Suprapubic skin (tissue), 4 donors: ENCODE data around the gene RAB8A.

ENCODE experiments used
- EP300 ChIP-seq: sonication (generic); formaldehyde crosslinking; IDR thresholded peaks from one replicate; pipeline ENCODE4 v1.6.1; 2017; ENCODE audit warnings: antibody characterized with exemption
- POLR2A ChIP-seq, 2 donors: fragments of 450-650 bp; IDR thresholded peaks; one replicate each; pipeline ENCODE4 v1.6.1; 2017; ENCODE audit warnings: antibody characterized with exemption in 2 of 2, mild to moderate bottlenecking in 2 of 2, moderate library complexity in 2 of 2
- POLR2AphosphoS5 ChIP-seq, 3 donors: sonication (generic); formaldehyde crosslinking; IDR thresholded peaks; one replicate each; pipeline ENCODE4 v1.6.1; 2017; ENCODE audit warnings: antibody characterized with exemption in 3 of 3
- TF ChIP-seq, protein P1 (sequence below), 2 donors: fragments of 200-600 bp in 1 of 2; fragments of 450-650 bp in 1 of 2; sonication (generic) in 1 of 2; IDR thresholded peaks; one replicate each; pipeline ENCODE4 v1.5.1; 2016 to 2019; ENCODE audit warnings: antibody characterized with exemption in 2 of 2, mild to moderate bottlenecking in 1 of 2, moderate library complexity in 1 of 2

DNA sequence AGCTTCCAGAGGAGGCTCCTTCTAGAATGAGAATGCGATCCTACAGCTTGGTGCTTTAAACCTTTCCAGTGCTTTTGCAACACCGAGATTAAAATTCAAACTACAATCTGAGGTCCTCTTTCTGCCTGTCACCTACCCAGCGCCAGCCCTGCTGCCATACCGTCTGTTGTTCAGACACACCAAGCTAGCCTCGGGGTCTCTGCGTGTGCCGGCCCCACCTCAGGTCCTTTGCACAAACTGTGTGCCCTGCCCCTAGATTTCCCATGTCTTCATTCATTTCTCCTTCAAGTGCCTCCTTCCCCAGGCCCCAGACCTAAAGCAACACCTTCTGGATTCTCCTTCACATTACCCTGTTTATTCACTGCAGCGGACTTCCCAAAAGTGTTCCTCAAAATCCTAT, 42.9 kb downstream of the RAB8A start:
- TF ChIP-seq, protein P1, sequence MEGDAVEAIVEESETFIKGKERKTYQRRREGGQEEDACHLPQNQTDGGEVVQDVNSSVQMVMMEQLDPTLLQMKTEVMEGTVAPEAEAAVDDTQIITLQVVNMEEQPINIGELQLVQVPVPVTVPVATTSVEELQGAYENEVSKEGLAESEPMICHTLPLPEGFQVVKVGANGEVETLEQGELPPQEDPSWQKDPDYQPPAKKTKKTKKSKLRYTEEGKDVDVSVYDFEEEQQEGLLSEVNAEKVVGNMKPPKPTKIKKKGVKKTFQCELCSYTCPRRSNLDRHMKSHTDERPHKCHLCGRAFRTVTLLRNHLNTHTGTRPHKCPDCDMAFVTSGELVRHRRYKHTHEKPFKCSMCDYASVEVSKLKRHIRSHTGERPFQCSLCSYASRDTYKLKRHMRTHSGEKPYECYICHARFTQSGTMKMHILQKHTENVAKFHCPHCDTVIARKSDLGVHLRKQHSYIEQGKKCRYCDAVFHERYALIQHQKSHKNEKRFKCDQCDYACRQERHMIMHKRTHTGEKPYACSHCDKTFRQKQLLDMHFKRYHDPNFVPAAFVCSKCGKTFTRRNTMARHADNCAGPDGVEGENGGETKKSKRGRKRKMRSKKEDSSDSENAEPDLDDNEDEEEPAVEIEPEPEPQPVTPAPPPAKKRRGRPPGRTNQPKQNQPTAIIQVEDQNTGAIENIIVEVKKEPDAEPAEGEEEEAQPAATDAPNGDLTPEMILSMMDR (IDR thresholded peaks at IDR 0.05), result no peak
- TF ChIP-seq EP300 (no peak), POLR2A (IDR thresholded peaks at IDR 0.05) (no peak), POLR2AphosphoS5 (IDR thresholded peaks at IDR 0.05) (no peak)
